GM12801 (cell line): ENCODE data around the gene TBX18.

Experiments used
- CTCF ChIP-seq: IDR thresholded peaks from one replicate; pipeline ENCODE4 v1.5.1; 2011; ENCODE audit warnings: control low read depth; ENCODE audit not compliant: insufficient read length; ENCODE audit errors: extremely low read depth

TBX18 gene

GRCh38 chr6:84687431-84687830, 77.0 kb downstream of the TBX18 start:
- no peak for TF ChIP-seq CTCF

DNA sequence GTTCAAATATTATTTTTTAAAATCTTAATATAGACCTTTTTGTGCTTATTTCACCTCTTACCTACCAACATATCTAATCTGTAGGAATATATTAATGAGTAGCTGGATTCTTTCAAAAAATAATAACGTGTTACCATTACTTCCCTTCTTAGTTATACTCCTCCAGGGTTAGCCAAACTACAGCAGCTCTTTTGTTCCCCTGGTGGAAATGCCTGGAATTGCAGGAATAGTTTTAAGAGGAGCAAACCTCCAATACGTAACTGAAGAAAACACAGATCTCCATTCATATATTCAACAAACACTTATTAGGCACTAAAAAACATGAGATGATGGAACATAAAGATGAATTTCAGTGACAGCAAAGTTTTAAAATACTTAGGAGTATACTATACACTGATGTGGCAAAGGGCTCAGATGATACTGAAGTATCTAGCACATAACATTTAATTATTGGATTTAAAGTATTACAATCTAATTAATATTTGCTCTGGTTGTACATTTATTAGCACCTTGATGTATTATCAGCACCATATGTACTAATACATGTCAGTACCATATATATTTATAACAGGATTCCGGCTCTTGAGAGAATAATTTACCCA, 78.3 kb downstream of the TBX18 start:
- no peak for TF ChIP-seq CTCF

- TF ChIP-seq CTCF, result no peak
Measured at GRCh38 chr6:84681693-84682326, 82.6 kb downstream of the TBX18 start.

GRCh38 chr6:84675651-84676050, 88.7 kb downstream of the TBX18 start:
- TF ChIP-seq CTCF, result no peak

DNA sequence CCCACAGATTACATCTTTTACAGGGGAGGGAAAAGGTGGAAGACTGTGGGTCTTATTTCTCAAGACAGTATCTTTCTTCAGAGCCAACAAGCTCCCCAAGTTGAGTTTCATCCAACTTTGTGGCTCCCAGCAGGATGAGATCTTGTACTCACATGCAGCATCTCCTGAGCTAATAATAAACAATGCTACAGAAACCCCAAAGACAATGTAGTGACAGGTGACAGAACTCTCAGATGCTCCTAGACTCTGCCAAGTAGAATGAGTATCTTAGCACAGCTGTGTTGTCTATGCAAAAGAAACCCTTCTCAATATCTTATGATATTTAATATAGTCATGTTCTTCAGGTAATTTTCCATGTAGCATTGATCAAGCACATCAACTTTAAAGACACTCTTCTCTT, 90.0 kb downstream of the TBX18 start:
- no peak for TF ChIP-seq CTCF

GRCh38 chr6:84671183-84671582, 93.2 kb downstream of the TBX18 start:
- TF ChIP-seq CTCF, result no peak

DNA sequence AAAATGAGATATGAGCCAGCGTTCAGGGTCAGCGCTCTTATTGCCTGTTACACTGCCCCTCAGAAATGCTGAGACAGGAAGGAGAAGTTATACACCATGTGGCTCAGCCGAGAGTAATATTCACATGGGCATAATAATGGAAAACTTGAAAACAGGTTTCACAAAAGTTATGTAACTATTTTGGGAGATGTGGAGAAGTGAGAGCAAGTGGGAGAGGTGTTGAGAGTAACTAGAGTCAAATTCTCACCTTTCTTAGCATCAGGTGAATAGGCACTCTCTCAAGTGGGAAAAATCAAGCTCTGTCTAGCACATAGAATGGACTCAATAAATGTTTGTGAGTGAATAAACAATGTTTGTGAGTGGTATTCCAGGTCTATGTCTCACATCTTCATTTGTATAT, 94.5 kb downstream of the TBX18 start:
- TF ChIP-seq CTCF, result no peak
